ENCODE measurements around the gene MERTK. TPM values are rescaled to one million over a fixed set of nuclear protein-coding genes. Genes with fewer than 3 reads are reported as not detected.
"Not testable (repeated sequence)": the region's sequence is repeated elsewhere in the genome, so short reads cannot be mapped to it uniquely, and the experiment has no call there.

MERTK gene
- total RNA-seq, 1 donor from 2014 or later = 5.1 TPM

- no peak for FAIRE-seq
- H3K4me2 ChIP-seq (ENCODE audit: low read length) = no peak overlapping the region
- H3K27ac Mint-ChIP-seq (ENCODE audit: unreplicated experiment) = no peak overlapping the region
These were observed 5.6 kb downstream of the MERTK start for GRCh38 chr2:111903930-111904439.

GRCh38 chr2:111904726-111905474 is 6.5 kb downstream of the MERTK start:
- Histone ChIP-seq H4K20me1 (ENCODE audit: insufficient read depth, low read length) (no peaks in the 10 kb centered on the region), H3K27me3 (ENCODE audit: insufficient read depth, low read length) (peaks cover 25% of the 10 kb centered on the region), H3K4me1 (ENCODE audit: insufficient read depth, low read length) (peaks cover 3% of the 10 kb centered on the region), H3K9ac (ENCODE audit: low read length) (no peak overlapping the region), H3K4me2 (ENCODE audit: low read length) (no peak overlapping the region), H3K36me3 (ENCODE audit: insufficient read depth, low read length) (no peaks in the 10 kb centered on the region), H3K79me2 (ENCODE audit: insufficient read depth, low read length) (no peaks in the 10 kb centered on the region), H3K4me3 (ENCODE audit: insufficient read depth, low read depth, low read length) (no peak overlapping the region), H3K9me3 (ENCODE audit: insufficient read depth, low read depth, low read length) (no peaks in the 10 kb centered on the region), H2AFZ (ENCODE audit: low read depth, low read length) (no peak overlapping the region), H3K27ac (ENCODE audit: low read depth, low read length) (no peak overlapping the region)
- Mint-ChIP-seq H3K9me3 (ENCODE audit: unreplicated experiment) (no peaks in the 10 kb centered on the region), H3K4me3 (ENCODE audit: unreplicated experiment) (no peak overlapping the region), H3K4me1 (ENCODE audit: low read depth, unreplicated experiment) (peaks cover 26% of the 10 kb centered on the region), H3K27me3 (ENCODE audit: low read depth, unreplicated experiment) (peaks cover 2% of the 10 kb centered on the region), H3K27ac (ENCODE audit: unreplicated experiment) (no peak overlapping the region), H3K36me3 (ENCODE audit: low read depth, unreplicated experiment) (no peaks in the 10 kb centered on the region)
- TF ChIP-seq EZH2 (IDR thresholded peaks at IDR 0.05; ENCODE audit: insufficient read depth, low read length) (no peak), CTCF (IDR thresholded peaks at IDR 0.05; ENCODE audit: insufficient read depth, low read depth, low read length) (no peak)
- DNase-seq (ENCODE audit: low read depth) (no peak), FAIRE-seq (no peak)

More at GRCh38 chr2:111903930-111904439, 5.6 kb downstream of the MERTK start:
- no peak overlapping the region for H3K4me3 Mint-ChIP-seq (ENCODE audit: unreplicated experiment)
- H3K9ac ChIP-seq (ENCODE audit: low read length) = no peak overlapping the region
- H3K4me1 ChIP-seq (ENCODE audit: insufficient read depth, low read length) = peaks cover 6% of the 10 kb centered on the region
- no peak overlapping the region for H2AFZ ChIP-seq (ENCODE audit: low read depth, low read length)
- no peak overlapping the region for H3K4me3 ChIP-seq (ENCODE audit: insufficient read depth, low read depth, low read length)
- no peaks in the 10 kb centered on the region for H3K9me3 ChIP-seq (ENCODE audit: insufficient read depth, low read depth, low read length)
- H3K36me3 Mint-ChIP-seq (ENCODE audit: low read depth, unreplicated experiment) = no peaks in the 10 kb centered on the region
- H3K79me2 ChIP-seq (ENCODE audit: insufficient read depth, low read length) = no peaks in the 10 kb centered on the region
- H3K27ac ChIP-seq (ENCODE audit: low read depth, low read length) = no peak overlapping the region
- peaks cover 32% of the 10 kb centered on the region for H3K27me3 ChIP-seq (ENCODE audit: insufficient read depth, low read length)
- TF ChIP-seq CTCF (IDR thresholded peaks at IDR 0.05; ENCODE audit: insufficient read depth, low read depth, low read length) (no peak), EZH2 (IDR thresholded peaks at IDR 0.05; ENCODE audit: insufficient read depth, low read length) (no peak)
- H3K9me3 Mint-ChIP-seq (ENCODE audit: unreplicated experiment) = no peaks in the 10 kb centered on the region
- DNase-seq (ENCODE audit: low read depth) = no peak
- H3K27me3 Mint-ChIP-seq (ENCODE audit: low read depth, unreplicated experiment) = peaks cover 2% of the 10 kb centered on the region
- H3K36me3 ChIP-seq (ENCODE audit: insufficient read depth, low read length) = no peaks in the 10 kb centered on the region
- H3K4me1 Mint-ChIP-seq (ENCODE audit: low read depth, unreplicated experiment) = peaks cover 22% of the 10 kb centered on the region
- H4K20me1 ChIP-seq (ENCODE audit: insufficient read depth, low read length) = no peaks in the 10 kb centered on the region

GRCh38 chr2:111905475-111905869 is 7.1 kb downstream of the MERTK start:
- not testable (repeated sequence) for H3K4me1 ChIP-seq (ENCODE audit: insufficient read depth, low read length); H3K27ac Mint-ChIP-seq (ENCODE audit: unreplicated experiment); H3K36me3 ChIP-seq (ENCODE audit: insufficient read depth, low read length); H3K4me2 ChIP-seq (ENCODE audit: low read length); H3K27ac ChIP-seq (ENCODE audit: low read depth, low read length); H3K4me3 Mint-ChIP-seq (ENCODE audit: unreplicated experiment); H2AFZ ChIP-seq (ENCODE audit: low read depth, low read length); H3K36me3 Mint-ChIP-seq (ENCODE audit: low read depth, unreplicated experiment); H3K27me3 Mint-ChIP-seq (ENCODE audit: low read depth, unreplicated experiment); DNase-seq (ENCODE audit: low read depth); H4K20me1 ChIP-seq (ENCODE audit: insufficient read depth, low read length); H3K9me3 ChIP-seq (ENCODE audit: insufficient read depth, low read depth, low read length); H3K9me3 Mint-ChIP-seq (ENCODE audit: unreplicated experiment); FAIRE-seq; H3K9ac ChIP-seq (ENCODE audit: low read length); H3K4me3 ChIP-seq (ENCODE audit: insufficient read depth, low read depth, low read length); H3K79me2 ChIP-seq (ENCODE audit: insufficient read depth, low read length)
- H3K27me3 ChIP-seq (ENCODE audit: insufficient read depth, low read length) = peaks cover 19% of the 10 kb centered on the region
- peaks cover 26% of the 10 kb centered on the region for H3K4me1 Mint-ChIP-seq (ENCODE audit: low read depth, unreplicated experiment)

All from astrocyte (in vitro differentiated cells and primary cell).